ENCODE data around the gene PRKAA1.
A peak's percentile ranks its signal among the peaks of the same experiment; 100 is the strongest.
"Not testable (repeated sequence)": the region's sequence is repeated elsewhere in the genome, so short reads cannot be mapped to it uniquely, and the experiment has no call there.

The PRKAA1 gene

GRCh38 chr5:40734986-40735385 is 63.2 kb downstream of the PRKAA1 start:
- DNase-seq (ENCODE audit: low read depth, low spot score): no peak

GRCh38 chr5:40733879-40734563 is 64.2 kb downstream of the PRKAA1 start:
- DNase-seq (ENCODE audit: low read depth, low spot score): no peak

- no peak for DNase-seq (ENCODE audit: low read depth, low spot score)
These were observed 64.7 kb downstream of the PRKAA1 start for GRCh38 chr5:40733434-40733833.

- DNase-seq (ENCODE audit: low read depth, low spot score): not testable (repeated sequence)
These were observed 75.7 kb downstream of the PRKAA1 start for GRCh38 chr5:40722497-40722911.

- DNase-seq (ENCODE audit: low read depth, low spot score): no peak
These were observed 78.1 kb downstream of the PRKAA1 start for GRCh38 chr5:40720069-40720468.

GRCh38 chr5:40717281-40717680 is 80.9 kb downstream of the PRKAA1 start:
- peak; percentile 10 for DNase-seq (ENCODE audit: low read depth, low spot score)

GRCh38 chr5:40716590-40716989 is 81.6 kb downstream of the PRKAA1 start:
- no peak for DNase-seq (ENCODE audit: low read depth, low spot score)

GRCh38 chr5:40716000-40716399 is 82.2 kb downstream of the PRKAA1 start:
- DNase-seq (ENCODE audit: low read depth, low spot score): no peak

- no peak for DNase-seq (ENCODE audit: low read depth, low spot score)
These were observed 84.2 kb downstream of the PRKAA1 start for GRCh38 chr5:40714001-40714400.

GRCh38 chr5:40710575-40710974 is 87.6 kb downstream of the PRKAA1 start:
- DNase-seq (ENCODE audit: low read depth, low spot score): not testable (repeated sequence)
